Omental fat pad (tissue), 4 donors: ENCODE data around the gene AMBRA1. TPM values are rescaled to one million over a fixed set of nuclear protein-coding genes. Genes with fewer than 3 reads are reported as not detected.

Experiments used
- ATAC-seq: fragments of 150-250 bp; one replicate; pipeline ENCODE4 v1.9.1; 2016; ENCODE audit warnings: mild to moderate bottlenecking, moderate library complexity; ENCODE audit not compliant: low FRiP score
- DNase-seq: peaks from one replicate; pipeline ENCODE4 v3.0.0-alpha.2; 2019; ENCODE audit warnings: low spot score
- total RNA-seq, 4 donors: library from RNA; depleted of rRNA; stranded (reverse); fragments of >200 nt; gene quantifications; one replicate each; pipeline ENCODE4 v1.1.0, GENCODE V29; 2016
- TF ChIP-seq, protein P1 (sequence below), 3 donors: fragments of 450-650 bp; IDR thresholded peaks; one replicate each; pipeline ENCODE4 v1.5.1; 2016 to 2017; ENCODE audit warnings: antibody characterized with exemption in 3 of 3, mild to moderate bottlenecking in 3 of 3, moderate library complexity in 2 of 3

Gene AMBRA1
- total RNA-seq, 4 donors from 2014 or later, result 19.2 to 41.0 (median 23.5) TPM

DNA sequence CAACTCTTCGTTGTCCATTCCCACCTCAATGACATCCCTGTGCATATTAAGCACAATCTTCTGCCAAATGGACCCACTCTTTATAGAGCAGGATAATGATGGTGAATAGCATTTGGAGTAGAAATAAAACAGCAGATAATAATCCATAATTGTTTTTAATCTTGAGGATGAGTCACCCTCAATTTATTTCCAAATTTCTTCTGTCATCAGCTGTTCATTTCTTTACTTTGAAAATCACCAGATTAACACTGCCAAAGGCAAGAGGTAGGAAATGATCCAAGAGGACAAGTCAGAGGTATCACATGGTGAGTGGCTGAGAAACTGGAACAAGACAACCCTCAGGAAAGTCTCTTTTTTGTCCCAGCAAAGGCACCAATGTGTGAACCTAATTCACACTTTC, 7.3 kb upstream of the AMBRA1 start:
- ATAC-seq (peak; percentile 65), DNase-seq (no peak)
- TF ChIP-seq, protein P1, sequence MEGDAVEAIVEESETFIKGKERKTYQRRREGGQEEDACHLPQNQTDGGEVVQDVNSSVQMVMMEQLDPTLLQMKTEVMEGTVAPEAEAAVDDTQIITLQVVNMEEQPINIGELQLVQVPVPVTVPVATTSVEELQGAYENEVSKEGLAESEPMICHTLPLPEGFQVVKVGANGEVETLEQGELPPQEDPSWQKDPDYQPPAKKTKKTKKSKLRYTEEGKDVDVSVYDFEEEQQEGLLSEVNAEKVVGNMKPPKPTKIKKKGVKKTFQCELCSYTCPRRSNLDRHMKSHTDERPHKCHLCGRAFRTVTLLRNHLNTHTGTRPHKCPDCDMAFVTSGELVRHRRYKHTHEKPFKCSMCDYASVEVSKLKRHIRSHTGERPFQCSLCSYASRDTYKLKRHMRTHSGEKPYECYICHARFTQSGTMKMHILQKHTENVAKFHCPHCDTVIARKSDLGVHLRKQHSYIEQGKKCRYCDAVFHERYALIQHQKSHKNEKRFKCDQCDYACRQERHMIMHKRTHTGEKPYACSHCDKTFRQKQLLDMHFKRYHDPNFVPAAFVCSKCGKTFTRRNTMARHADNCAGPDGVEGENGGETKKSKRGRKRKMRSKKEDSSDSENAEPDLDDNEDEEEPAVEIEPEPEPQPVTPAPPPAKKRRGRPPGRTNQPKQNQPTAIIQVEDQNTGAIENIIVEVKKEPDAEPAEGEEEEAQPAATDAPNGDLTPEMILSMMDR (IDR thresholded peaks at IDR 0.05), result no peak

- DNase-seq (no peak), ATAC-seq (no peak)
- TF ChIP-seq, protein P1 (IDR thresholded peaks at IDR 0.05), result no peak
These were observed 6.6 kb upstream of the AMBRA1 start for GRCh38 chr11:46600194-46600960.

DNA sequence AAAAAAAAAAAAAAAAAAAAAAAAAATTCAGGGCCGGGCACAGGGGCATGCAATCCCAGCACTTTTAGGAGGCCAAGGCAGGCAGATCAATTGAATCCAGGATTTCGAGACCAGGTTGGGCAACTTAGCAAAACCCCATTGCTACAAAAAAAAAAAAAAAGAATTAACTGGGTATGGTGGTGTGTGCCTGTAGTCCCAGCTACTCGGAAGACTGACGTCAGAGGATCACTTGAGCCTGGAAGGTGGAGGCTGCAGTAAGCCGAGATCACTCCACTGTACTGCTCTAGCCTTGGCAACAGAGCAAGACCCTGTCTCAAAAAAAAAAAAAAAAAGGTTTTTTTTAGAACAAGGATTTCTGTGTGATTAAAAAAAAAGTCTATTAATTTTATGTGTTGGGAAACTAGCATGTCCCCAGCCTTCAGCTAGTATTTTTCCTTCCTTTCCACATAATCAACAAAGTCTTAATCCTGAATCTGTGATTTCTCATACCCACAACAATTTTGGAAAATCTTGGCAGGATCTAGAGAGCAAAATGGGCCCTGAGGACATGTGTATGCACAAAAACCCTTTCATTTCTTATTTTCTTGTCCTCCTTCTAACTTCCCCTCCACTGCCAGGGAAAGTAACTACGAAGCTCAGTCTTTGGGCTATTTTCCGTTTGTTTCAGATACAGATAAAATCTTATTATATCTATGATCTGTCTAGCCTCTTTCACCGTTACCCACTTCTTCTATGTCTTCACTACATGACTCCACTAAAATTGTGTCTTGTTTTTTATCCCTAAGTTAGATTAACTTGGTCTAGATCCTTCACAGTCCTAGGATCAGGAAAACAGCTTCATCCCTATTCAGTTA, 5.7 kb upstream of the AMBRA1 start:
- DNase-seq (no peak), ATAC-seq (no peak)
- TF ChIP-seq, protein P1 (IDR thresholded peaks at IDR 0.05), result no peak

- ATAC-seq (no peak), DNase-seq (no peak)
- TF ChIP-seq, protein P1 (IDR thresholded peaks at IDR 0.05), result no peak
These were observed 3.9 kb upstream of the AMBRA1 start for GRCh38 chr11:46597609-46598219.

DNA sequence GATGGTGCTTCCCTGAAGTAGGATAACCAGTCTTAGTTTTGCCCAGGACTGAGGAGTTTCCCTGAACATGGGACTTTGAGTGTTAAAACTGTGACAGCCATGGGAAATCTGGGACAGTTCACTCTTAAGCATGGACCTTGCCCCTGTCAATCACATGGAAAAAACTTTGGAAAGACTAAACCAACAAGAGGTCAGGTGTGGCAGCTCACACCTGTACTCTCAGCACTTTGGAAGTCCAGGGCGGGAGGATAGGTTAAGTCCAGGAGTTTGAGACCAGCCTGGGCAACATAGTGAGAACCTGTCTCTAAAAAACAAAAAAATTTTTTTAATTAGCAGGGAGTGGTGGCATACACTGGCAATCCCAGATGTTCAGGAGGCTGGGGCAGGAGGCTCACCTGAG, 3.3 kb upstream of the AMBRA1 start:
- TF ChIP-seq, protein P1 (IDR thresholded peaks at IDR 0.05), result no peak
- DNase-seq (no peak), ATAC-seq (no peak)

DNA sequence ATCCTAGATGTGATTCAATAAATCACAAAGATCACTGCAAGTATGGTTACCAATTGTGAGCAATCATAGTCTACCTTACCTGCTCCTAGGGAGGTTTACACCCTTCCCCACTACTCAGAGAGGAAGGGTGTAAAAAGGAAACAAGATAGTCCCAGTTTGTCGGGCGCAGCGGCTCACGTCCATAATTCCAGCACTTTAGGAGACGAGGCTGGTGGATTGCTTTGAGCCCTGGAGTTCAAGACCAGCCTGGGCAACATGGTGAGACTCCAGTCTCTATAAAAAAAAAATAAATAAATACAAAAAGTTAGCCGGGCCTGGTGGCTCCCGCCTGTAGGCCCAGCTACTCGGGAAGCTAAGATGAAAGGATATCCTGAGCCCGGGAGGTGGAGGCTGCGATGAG, 962 bp upstream of the AMBRA1 start:
- ATAC-seq, result no peak
- TF ChIP-seq, protein P1 (IDR thresholded peaks at IDR 0.05), result no peak
- no peak for DNase-seq
